ENCODE data around the gene CRB2. TPM values are rescaled to one million over a fixed set of nuclear protein-coding genes. Genes with fewer than 3 reads are reported as not detected.

CRB2 gene
- under 1 TPM in 2 of 5 donors, not detected in 3; 0.09 to 0.20 TPM for total RNA-seq
- total RNA-seq (2013) = not detected
- total RNA-seq = 0 to 0.23 (median 0) reads per million in 29 experiments

DNA sequence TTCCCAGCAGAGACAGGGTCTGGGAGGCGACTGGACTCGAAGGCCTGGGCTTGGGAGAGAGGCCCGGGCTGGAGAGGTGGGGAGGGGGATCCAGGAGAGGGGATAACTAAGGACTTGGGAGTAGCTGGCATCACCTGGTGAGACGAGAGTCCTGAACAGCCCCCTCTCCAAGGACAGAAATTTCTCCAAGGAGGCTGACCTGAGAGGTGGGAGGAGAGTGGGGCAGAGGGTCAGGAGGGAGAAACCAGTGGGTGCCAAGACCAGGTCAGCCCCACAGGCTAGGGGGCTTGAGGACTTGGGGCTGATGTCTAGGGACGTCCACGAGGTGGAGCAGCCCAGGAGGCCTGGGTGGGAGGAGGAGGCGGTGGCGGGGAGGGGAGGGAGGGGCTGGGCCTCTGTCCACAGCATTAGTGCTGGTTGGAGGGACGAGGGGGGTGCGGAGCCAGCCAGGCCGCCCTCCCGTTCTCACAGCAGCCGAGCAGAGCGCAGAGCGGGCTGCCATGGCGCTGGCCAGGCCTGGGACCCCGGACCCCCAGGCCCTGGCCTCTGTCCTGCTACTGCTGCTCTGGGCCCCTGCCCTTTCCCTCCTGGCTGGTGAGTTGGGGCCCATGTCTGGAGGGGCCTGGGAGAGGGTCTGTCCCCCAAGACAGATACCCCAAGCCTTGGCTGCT, at the start of gene CRB2:
Gene CRB2 (plus strand): TSS at position 437 of the 671 bp plus-strand sequence. CDS start 64 bp downstream, at position 501.
- Mint-ChIP-seq H3K27ac (no peak within 1 kb of the TSS), H3K4me1 (peaks cover 0 to 32% (median 22%) of the 10 kb centered on the region in 3 donors), H3K36me3 (no peaks in the 10 kb centered on the region), H3K9me3 (no peaks in the 10 kb centered on the region), H3K27me3 (peaks cover 4 to 6% of the 10 kb centered on the region in 2 donors), H3K4me3 (no peak within 1 kb of the TSS)
- Histone ChIP-seq H3K36me3 (ENCODE audit: control insufficient read depth in 2 of 2, extremely low read depth in 1 of 2, insufficient read depth in 1 of 2, low read length in 1 of 2) (no peaks in the 10 kb centered on the region), H3K27ac (ENCODE audit: low read length) (no peak within 1 kb of the TSS), H3K4me1 (ENCODE audit: control insufficient read depth in 1 of 2, extremely low read depth in 1 of 2, insufficient read depth in 2 of 2, low read length in 2 of 2) (peaks cover 9 to 12% of the 10 kb centered on the region in 2 experiments), H3K9me3 (no peaks in the 10 kb centered on the region), H3K4me3 (ENCODE audit: control insufficient read depth in 1 of 2, extremely low read depth in 1 of 2, low read length in 1 of 2) (no peak within 1 kb of the TSS), H3K27me3 (replicated peaks in 1 of 2; ENCODE audit: control insufficient read depth in 2 of 2, extremely low read depth in 1 of 2, insufficient read depth in 2 of 2, low read length in 1 of 2) (peaks cover 0 to 26% of the 10 kb centered on the region in 2 experiments)
- ChIA-PET POLR2A (interaction anchor here in 1 of 2 donors (0.5 to 0.6 kb wide), 2 partner anchors 138 to 1051 kb away, joined by 4 to 6 read pairs; no protein-coding TSS in a partner anchor), CTCF (interaction anchor here in 1 of 2 donors (0.6 kb wide), 1 partner anchor 39 kb away, joined by 3 read pairs; no protein-coding TSS in a partner anchor)
- 88% methylated on average over 8 of the region's 17 CpGs for WGBS (ENCODE audit: insufficient coverage)
- no peak for ATAC-seq (replicated peaks in 1 of 4)
- no peak for DNase-seq

GRCh38 chr9:123309611-123310010, 46.4 kb upstream of the CRB2 start:
- no peak for ATAC-seq (replicated peaks in 1 of 4)
- no peak overlapping the region for H3K27ac ChIP-seq (ENCODE audit: low read length)
- no peak for DNase-seq
- no CpG with 5 or more reads among the region's 1 CpG for WGBS (ENCODE audit: insufficient coverage)
- Mint-ChIP-seq H3K9me3 (no peaks in the 10 kb centered on the region), H3K27me3 (peaks cover 0 to 3% of the 10 kb centered on the region in 2 donors), H3K4me1 (peaks cover 11 to 39% (median 27%) of the 10 kb centered on the region in 3 donors), H3K36me3 (no peaks in the 10 kb centered on the region), H3K27ac (no peak overlapping the region), H3K4me3 (no peak overlapping the region)
- CTCF ChIA-PET = no interaction called here
- no peaks in the 10 kb centered on the region for H3K9me3 ChIP-seq
- H3K4me3 ChIP-seq (ENCODE audit: control insufficient read depth in 1 of 2, extremely low read depth in 1 of 2, low read length in 1 of 2) = no peak overlapping the region
- POLR2A ChIA-PET = no interaction called here
- peaks cover 12 to 18% of the 10 kb centered on the region in 2 experiments for H3K4me1 ChIP-seq (ENCODE audit: control insufficient read depth in 1 of 2, extremely low read depth in 1 of 2, insufficient read depth in 2 of 2, low read length in 2 of 2)
- H3K27me3 ChIP-seq (replicated peaks in 1 of 2; ENCODE audit: control insufficient read depth in 2 of 2, extremely low read depth in 1 of 2, insufficient read depth in 2 of 2, low read length in 1 of 2) = peaks cover 0 to 13% of the 10 kb centered on the region in 2 experiments
- H3K36me3 ChIP-seq (ENCODE audit: control insufficient read depth in 2 of 2, extremely low read depth in 1 of 2, insufficient read depth in 1 of 2, low read length in 1 of 2) = no peaks in the 10 kb centered on the region

DNA sequence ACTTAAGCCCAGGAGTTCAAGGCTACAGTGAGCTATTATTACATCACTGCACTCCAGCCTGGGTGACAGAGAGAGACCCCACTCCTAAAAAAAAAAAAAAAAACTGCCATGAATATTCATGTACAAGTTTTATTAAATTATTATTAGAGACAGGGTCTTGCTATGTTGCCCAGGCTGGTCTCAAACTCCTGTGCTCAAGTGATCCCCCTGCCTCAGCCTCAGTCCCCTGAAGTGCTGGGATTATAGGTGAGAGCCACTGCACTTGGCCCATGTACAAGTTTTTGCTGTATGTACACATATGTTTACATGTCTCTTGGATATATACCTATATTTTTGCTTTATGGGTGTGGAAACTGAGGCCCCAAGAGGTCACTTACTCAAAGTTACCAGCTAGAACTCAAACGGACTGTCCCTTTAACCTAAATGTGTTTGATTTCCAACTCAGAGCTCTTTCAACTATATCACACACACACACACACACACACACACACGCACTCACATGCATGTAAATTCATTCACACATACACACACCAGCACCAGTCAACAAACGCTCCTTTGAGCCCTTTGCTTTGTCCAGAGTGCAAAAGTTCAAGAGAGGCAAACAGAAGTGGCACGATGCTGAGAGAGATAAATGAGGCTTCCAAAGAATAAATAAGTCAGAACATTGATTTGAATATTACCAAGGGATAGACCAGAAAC, 45.3 kb upstream of the CRB2 start:
- no peak overlapping the region for H3K27ac Mint-ChIP-seq
- CTCF ChIA-PET = no interaction called here

DNA sequence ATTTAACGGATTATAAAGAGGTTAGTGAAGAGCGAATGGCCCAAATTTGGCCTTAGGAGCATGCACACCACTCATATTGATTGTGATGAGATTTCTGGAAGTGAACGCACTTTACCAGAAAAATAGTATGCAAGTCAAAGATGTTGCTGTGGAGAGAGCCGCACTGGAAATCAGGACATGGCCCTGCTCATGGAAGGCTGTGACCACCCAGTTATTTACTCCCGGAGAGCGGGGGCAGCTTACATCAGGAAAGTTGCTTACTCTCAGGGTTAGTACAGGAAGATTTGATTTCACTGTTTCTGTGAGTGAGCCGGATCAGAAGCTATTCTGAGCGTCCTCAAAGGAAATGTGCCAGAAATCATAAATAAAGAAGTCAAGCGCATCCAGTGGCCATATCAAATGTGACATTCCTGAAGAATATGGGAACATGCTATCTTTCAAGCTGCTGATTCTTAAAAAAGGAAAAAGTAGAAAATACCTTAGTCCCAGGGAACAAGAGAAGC, 44.7 kb upstream of the CRB2 start:
- no peaks in the 10 kb centered on the region for H3K36me3 ChIP-seq (ENCODE audit: control insufficient read depth in 2 of 2, extremely low read depth in 1 of 2, insufficient read depth in 1 of 2, low read length in 1 of 2)
- CTCF ChIA-PET = no interaction called here
- H3K9me3 Mint-ChIP-seq = no peaks in the 10 kb centered on the region
- no peaks in the 10 kb centered on the region for H3K9me3 ChIP-seq
- H3K27me3 Mint-ChIP-seq = peaks cover 0 to 3% of the 10 kb centered on the region in 2 donors
- peaks cover 2 to 27% (median 14%) of the 10 kb centered on the region in 3 donors for H3K4me1 Mint-ChIP-seq
- WGBS (ENCODE audit: insufficient coverage) = 92% methylated on average over 6 of the region's 9 CpGs
- peaks cover 4 to 5% of the 10 kb centered on the region in 2 experiments for H3K4me1 ChIP-seq (ENCODE audit: control insufficient read depth in 1 of 2, extremely low read depth in 1 of 2, insufficient read depth in 2 of 2, low read length in 2 of 2)
- H3K27me3 ChIP-seq (replicated peaks in 1 of 2; ENCODE audit: control insufficient read depth in 2 of 2, extremely low read depth in 1 of 2, insufficient read depth in 2 of 2, low read length in 1 of 2) = peaks cover 0 to 15% of the 10 kb centered on the region in 2 experiments
- DNase-seq = no peak
- no peaks in the 10 kb centered on the region for H3K36me3 Mint-ChIP-seq
- H3K27ac Mint-ChIP-seq = no peak overlapping the region
- ATAC-seq (replicated peaks in 1 of 4) = no peak
- H3K4me3 Mint-ChIP-seq = no peak overlapping the region
- POLR2A ChIA-PET = no interaction called here
- no peak overlapping the region for H3K4me3 ChIP-seq (ENCODE audit: control insufficient read depth in 1 of 2, extremely low read depth in 1 of 2, low read length in 1 of 2)
- no peak overlapping the region for H3K27ac ChIP-seq (ENCODE audit: low read length)

More for the DNA sequence above, 45.3 kb upstream of the CRB2 start:
- H3K4me3 Mint-ChIP-seq = no peak overlapping the region
- H3K27me3 Mint-ChIP-seq = peaks cover 0 to 3% of the 10 kb centered on the region in 2 donors
- H3K36me3 ChIP-seq (ENCODE audit: control insufficient read depth in 2 of 2, extremely low read depth in 1 of 2, insufficient read depth in 1 of 2, low read length in 1 of 2) = no peaks in the 10 kb centered on the region
- no peaks in the 10 kb centered on the region for H3K36me3 Mint-ChIP-seq
- H3K4me1 Mint-ChIP-seq = peaks cover 2 to 28% (median 17%) of the 10 kb centered on the region in 3 donors
- peaks cover 0 to 15% of the 10 kb centered on the region in 2 experiments for H3K27me3 ChIP-seq (replicated peaks in 1 of 2; ENCODE audit: control insufficient read depth in 2 of 2, extremely low read depth in 1 of 2, insufficient read depth in 2 of 2, low read length in 1 of 2)
- no peaks in the 10 kb centered on the region for H3K9me3 Mint-ChIP-seq
- peaks cover 4 to 8% of the 10 kb centered on the region in 2 experiments for H3K4me1 ChIP-seq (ENCODE audit: control insufficient read depth in 1 of 2, extremely low read depth in 1 of 2, insufficient read depth in 2 of 2, low read length in 2 of 2)
- H3K4me3 ChIP-seq (ENCODE audit: control insufficient read depth in 1 of 2, extremely low read depth in 1 of 2, low read length in 1 of 2) = no peak overlapping the region
- POLR2A ChIA-PET = no interaction called here
- DNase-seq (no peak), ATAC-seq (replicated peaks in 1 of 4) (no peak)
- no peak overlapping the region for H3K27ac ChIP-seq (ENCODE audit: low read length)
- no peaks in the 10 kb centered on the region for H3K9me3 ChIP-seq
- WGBS (ENCODE audit: insufficient coverage) = 50% methylated on average over 1 of the region's 4 CpGs

DNA sequence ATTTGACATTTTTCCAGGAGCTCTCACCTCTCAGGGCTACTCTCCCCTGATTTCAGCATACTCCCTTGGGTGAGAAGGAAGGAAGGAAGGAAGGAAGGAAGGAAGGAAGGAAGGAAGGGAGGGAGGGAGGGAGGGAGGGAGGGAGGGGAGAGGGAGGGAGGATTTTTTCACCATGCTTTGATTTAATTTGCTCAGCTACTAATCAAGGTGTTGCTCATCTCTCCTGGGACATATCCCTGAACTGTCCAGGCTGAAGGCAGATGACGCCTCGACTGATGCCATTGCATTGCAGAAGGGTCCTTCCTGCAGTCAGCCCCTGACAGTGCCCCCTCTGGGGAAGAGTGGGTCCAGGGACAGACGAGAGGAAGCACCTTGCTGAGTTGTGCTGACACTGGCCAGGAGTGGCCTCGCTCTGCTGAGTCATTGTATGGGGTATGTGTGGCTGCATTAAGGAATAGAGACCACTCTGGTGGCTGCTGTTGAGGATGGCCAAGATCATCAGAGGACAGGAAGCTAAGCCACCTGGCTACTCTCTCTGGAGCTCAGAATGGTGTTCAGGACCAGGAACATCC, 43.6 kb upstream of the CRB2 start:
- Mint-ChIP-seq H3K4me1 (peaks cover 2 to 20% (median 10%) of the 10 kb centered on the region in 3 donors), H3K27me3 (peaks cover 0 to 3% of the 10 kb centered on the region in 2 donors), H3K27ac (no peak overlapping the region), H3K4me3 (no peak overlapping the region), H3K36me3 (no peaks in the 10 kb centered on the region), H3K9me3 (no peaks in the 10 kb centered on the region)
- 57% methylated on average over 4 of the region's 4 CpGs for WGBS (ENCODE audit: insufficient coverage)
- ChIA-PET POLR2A (no interaction called here), CTCF (no interaction called here)
- no peak overlapping the region for H3K27ac ChIP-seq (ENCODE audit: low read length)
- no peak for DNase-seq
- H3K4me3 ChIP-seq (ENCODE audit: control insufficient read depth in 1 of 2, extremely low read depth in 1 of 2, low read length in 1 of 2) = no peak overlapping the region
- peaks cover 4 to 5% of the 10 kb centered on the region in 2 experiments for H3K4me1 ChIP-seq (ENCODE audit: control insufficient read depth in 1 of 2, extremely low read depth in 1 of 2, insufficient read depth in 2 of 2, low read length in 2 of 2)
- no peaks in the 10 kb centered on the region for H3K36me3 ChIP-seq (ENCODE audit: control insufficient read depth in 2 of 2, extremely low read depth in 1 of 2, insufficient read depth in 1 of 2, low read length in 1 of 2)
- ATAC-seq (replicated peaks in 1 of 4) = no peak
- H3K27me3 ChIP-seq (replicated peaks in 1 of 2; ENCODE audit: control insufficient read depth in 2 of 2, extremely low read depth in 1 of 2, insufficient read depth in 2 of 2, low read length in 1 of 2) = peaks cover 0 to 15% of the 10 kb centered on the region in 2 experiments
- no peaks in the 10 kb centered on the region for H3K9me3 ChIP-seq

GRCh38 chr9:123314617-123315016, 41.4 kb upstream of the CRB2 start:
- Histone ChIP-seq H3K36me3 (ENCODE audit: control insufficient read depth in 2 of 2, extremely low read depth in 1 of 2, insufficient read depth in 1 of 2, low read length in 1 of 2) (no peaks in the 10 kb centered on the region), H3K27ac (ENCODE audit: low read length) (no peak overlapping the region), H3K27me3 (replicated peaks in 1 of 2; ENCODE audit: control insufficient read depth in 2 of 2, extremely low read depth in 1 of 2, insufficient read depth in 2 of 2, low read length in 1 of 2) (peaks cover 0 to 25% of the 10 kb centered on the region in 2 experiments), H3K9me3 (no peaks in the 10 kb centered on the region), H3K4me1 (ENCODE audit: control insufficient read depth in 1 of 2, extremely low read depth in 1 of 2, insufficient read depth in 2 of 2, low read length in 2 of 2) (peaks cover 4 to 5% of the 10 kb centered on the region in 2 experiments), H3K4me3 (ENCODE audit: control insufficient read depth in 1 of 2, extremely low read depth in 1 of 2, low read length in 1 of 2) (no peak overlapping the region)
- H3K27me3 Mint-ChIP-seq = peaks cover 0 to 3% of the 10 kb centered on the region in 2 donors
- no peak overlapping the region for H3K4me3 Mint-ChIP-seq
- WGBS (ENCODE audit: insufficient coverage) = 100% methylated on average over 1 of the region's 6 CpGs
- H3K27ac Mint-ChIP-seq = no peak overlapping the region
- H3K36me3 Mint-ChIP-seq = no peaks in the 10 kb centered on the region
- H3K9me3 Mint-ChIP-seq = no peaks in the 10 kb centered on the region
- POLR2A ChIA-PET = interaction anchor here in 1 of 2 donors (0.6 kb wide), 1 partner anchor 10 kb away, joined by 3 read pairs; no protein-coding TSS in a partner anchor
- ATAC-seq (replicated peaks in 1 of 4) (no peak), DNase-seq (no peak)
- CTCF ChIA-PET = no interaction called here
- H3K4me1 Mint-ChIP-seq = peaks cover 4 to 19% (median 10%) of the 10 kb centered on the region in 3 donors

Data from T-cell (primary cell).